Liver (tissue), 9 donors: ENCODE data around the gene KCNJ10. TPM values are rescaled to one million over a fixed set of nuclear protein-coding genes. Genes with fewer than 3 reads are reported as not detected.

Experiments
- DNase-seq: peaks from one replicate; pipeline ENCODE4 v3.0.0-alpha.2; 2017; ENCODE audit warnings: low spot score
- H3K27ac ChIP-seq, 2 donors: one replicate each; pipeline ENCODE4 v1.7.0; 2013; ENCODE audit warnings: inconsistent platforms in 2 of 2, low read length in 2 of 2, control low read depth in 1 of 2, low read depth in 1 of 2, mild to moderate bottlenecking in 1 of 2
- H3K27me3 ChIP-seq, 4 donors: one replicate each; pipeline versions ENCODE4 v1.6.1 to v1.7.0; 2013; ENCODE audit warnings: low read length in 3 of 4, inconsistent platforms in 1 of 4, mild to moderate bottlenecking in 1 of 4, moderate library complexity in 1 of 4; ENCODE audit not compliant: control insufficient read depth in 4 of 4, insufficient read depth in 4 of 4
- H3K36me3 ChIP-seq, 4 donors: one replicate each; pipeline versions ENCODE4 v1.6.1 to v1.7.0; 2013; ENCODE audit warnings: low read length in 3 of 4, mild to moderate bottlenecking in 3 of 4, low read depth in 1 of 4, moderate library complexity in 1 of 4; ENCODE audit not compliant: control insufficient read depth in 4 of 4, insufficient read depth in 3 of 4
- H3K4me1 ChIP-seq, 4 donors: one replicate each; pipeline versions ENCODE4 v1.6.1 to v1.7.0; 2013; ENCODE audit warnings: low read length in 3 of 4, mild to moderate bottlenecking in 3 of 4, moderate library complexity in 1 of 4; ENCODE audit not compliant: control insufficient read depth in 4 of 4, insufficient read depth in 4 of 4
- H3K4me3 ChIP-seq, 3 donors: one replicate each; pipeline versions ENCODE4 v1.6.1 to v1.7.0; 2013; ENCODE audit warnings: low read length in 3 of 3, control low read depth in 1 of 3, low read depth in 1 of 3, mild to moderate bottlenecking in 1 of 3
- H3K9ac ChIP-seq, 2 donors: one replicate each; pipeline ENCODE4 v1.7.0; 2013; ENCODE audit warnings: low read length in 2 of 2, mild to moderate bottlenecking in 2 of 2, moderate library complexity in 2 of 2, control low read depth in 1 of 2, low read depth in 1 of 2
- H3K9me3 ChIP-seq, 4 donors: one replicate each; pipeline versions ENCODE4 v1.6.1 to v1.7.0; 2013; ENCODE audit warnings: low read length in 3 of 4; ENCODE audit not compliant: control insufficient read depth in 4 of 4
- ATF3 ChIP-seq: IDR thresholded peaks from 2 replicates; pipeline ENCODE4 v1.6.1; 2016; ENCODE audit warnings: antibody characterized with exemption
- CTCF ChIP-seq: fragments of 150-350 bp; IDR thresholded peaks from 2 replicates; pipeline ENCODE4 v1.5.1; 2017; ENCODE audit warnings: improper control_type of control experiment, low read depth, low read length; ENCODE audit not compliant: missing input control
- EGR1 ChIP-seq, 2 donors: IDR thresholded peaks; 2 replicates each; pipeline ENCODE4 v1.6.1; 2016 to 2018; ENCODE audit warnings: antibody characterized with exemption in 2 of 2, low read depth in 2 of 2
- FOXA1 ChIP-seq: IDR thresholded peaks from 2 replicates; pipeline ENCODE4 v1.6.1; 2016; ENCODE audit warnings: antibody characterized with exemption
- GABPA ChIP-seq, 2 donors: IDR thresholded peaks in 1 of 2; conservative IDR thresholded peaks in 1 of 2; 2 replicates each; pipeline ENCODE4 v1.6.1; 2016; ENCODE audit warnings: antibody characterized with exemption in 2 of 2, mild to moderate bottlenecking in 1 of 2, moderate library complexity in 1 of 2
- HNF4A ChIP-seq, 2 donors: conservative IDR thresholded peaks; 2 replicates each; pipeline ENCODE4 v1.6.1; 2016; ENCODE audit warnings: antibody characterized with exemption in 2 of 2, mild to moderate bottlenecking in 2 of 2
- JUND ChIP-seq, 2 donors: IDR thresholded peaks; 2 replicates each; pipeline ENCODE4 v1.6.1; 2016; ENCODE audit warnings: antibody characterized with exemption in 2 of 2
- NR2F2 ChIP-seq: IDR thresholded peaks from 2 replicates; pipeline ENCODE4 v1.6.1; 2016; ENCODE audit warnings: antibody characterized with exemption
- RAD21 ChIP-seq, 2 donors: IDR thresholded peaks; 2 replicates each; pipeline ENCODE4 v1.6.1; 2016; ENCODE audit warnings: antibody characterized with exemption in 2 of 2, mild to moderate bottlenecking in 2 of 2
- RXRA ChIP-seq, 2 donors: IDR thresholded peaks; 2 replicates each; pipeline ENCODE4 v1.6.1; 2017 to 2018; ENCODE audit warnings: antibody characterized with exemption in 2 of 2, mild to moderate bottlenecking in 1 of 2
- SP1 ChIP-seq: IDR thresholded peaks from 2 replicates; pipeline ENCODE4 v1.6.1; 2018; ENCODE audit warnings: antibody characterized with exemption, mild to moderate bottlenecking
- YY1 ChIP-seq: IDR thresholded peaks from 2 replicates; pipeline ENCODE4 v1.6.1; 2016; ENCODE audit warnings: antibody characterized with exemption, mild to moderate bottlenecking
- WGBS: extraction: QIAGEN DNeasy Blood & Tissue Kit; methylation state at CpG from one replicate; pipeline ENCODE4 v1.1.7; 2013; 5-methylcytosine and 5-hydroxymethylcytosine counted together
- polyA plus RNA-seq, 2 donors: library from polyadenylated mRNA; stranded (reverse) in 1 of 2; unstranded in 1 of 2; fragments of 200-250 nt in 1 of 2; fragments of >200 nt in 1 of 2; fragmentation: Nextera tagmentation in 1 of 2; extraction: Ambion mirVana in 1 of 2; gene quantifications; one replicate each; pipeline versions ENCODE4 v1.2.1 to v1.2.3, GENCODE V29; 2013 to 2015
- total RNA-seq, 2 donors: library from RNA; depleted of rRNA; stranded (reverse); fragments of >200 nt; gene quantifications; one replicate each; pipeline ENCODE4 v1.2.3, GENCODE V29; 2014
- TF ChIP-seq, protein P1 (sequence below): IDR thresholded peaks from 2 replicates; pipeline ENCODE4 v1.6.1; 2016; ENCODE audit warnings: antibody characterized with exemption
- TF ChIP-seq, protein P2 (sequence below): IDR thresholded peaks from 2 replicates; pipeline ENCODE4 v1.6.1; 2016; ENCODE audit warnings: antibody characterized with exemption
- TF ChIP-seq, protein P3 (sequence below): IDR thresholded peaks from 2 replicates; pipeline ENCODE4 v1.6.1; 2016; ENCODE audit warnings: antibody characterized with exemption, mild to moderate bottlenecking
- donor health status: healthy.
- donor health status: healthy.
- donor health status: healthy.
- donor health status: healthy.
- donor health status: healthy.

KCNJ10 gene
- total and polyA plus RNA-seq, 4 donors: 0.48 to 1.6 (median 0.52) TPM

DNA sequence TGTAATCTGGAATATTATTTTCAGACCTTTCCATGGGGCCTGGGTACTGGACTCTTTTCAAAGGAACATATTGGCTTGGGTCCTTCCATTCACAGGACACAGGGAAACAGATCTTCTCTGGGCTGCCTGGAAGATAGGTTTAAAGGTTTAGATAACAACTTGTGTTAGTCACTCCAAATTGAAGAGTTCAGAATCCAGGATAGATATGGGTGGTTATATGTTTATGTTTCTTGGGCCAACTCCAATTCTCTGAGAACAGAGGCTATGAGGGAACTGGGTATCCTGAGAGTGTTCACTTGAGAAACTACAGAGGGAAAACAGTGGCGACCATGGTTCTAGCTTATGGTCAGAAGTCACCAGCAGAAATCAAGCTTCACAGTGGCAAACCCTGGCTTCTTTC lies 29.5 kb downstream of the KCNJ10 start:
- DNase-seq: no peak
- WGBS: 85% methylated on average over 1 of the region's 1 CpG
- peaks cover 0 to 1% (median under 1%) of the 10 kb centered on the region in 4 donors for H3K4me1 ChIP-seq

More for the DNA sequence above, 29.5 kb downstream of the KCNJ10 start:
- no peaks in the 10 kb centered on the region for H3K27me3 ChIP-seq
- no peaks in the 10 kb centered on the region for H3K36me3 ChIP-seq
- no peak overlapping the region for H3K9ac ChIP-seq
- no peak overlapping the region for H3K4me3 ChIP-seq
- H3K9me3 ChIP-seq: no peaks in the 10 kb centered on the region
- H3K27ac ChIP-seq: no peak overlapping the region
- no peak for TF ChIP-seq HNF4A (conservative IDR thresholded peaks at IDR 0.05)
- TF ChIP-seq EGR1 (IDR thresholded peaks at IDR 0.05; ENCODE audit: low read depth in 2 of 2): no peak
- no peak for TF ChIP-seq GABPA (IDR thresholded peaks at IDR 0.05 in 1 of 2, conservative IDR thresholded peaks at IDR 0.05 in 1 of 2)
- no peak for TF ChIP-seq NR2F2
- TF ChIP-seq, protein P1, sequence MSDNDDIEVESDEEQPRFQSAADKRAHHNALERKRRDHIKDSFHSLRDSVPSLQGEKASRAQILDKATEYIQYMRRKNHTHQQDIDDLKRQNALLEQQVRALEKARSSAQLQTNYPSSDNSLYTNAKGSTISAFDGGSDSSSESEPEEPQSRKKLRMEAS: no peak
- TF ChIP-seq, protein P2, sequence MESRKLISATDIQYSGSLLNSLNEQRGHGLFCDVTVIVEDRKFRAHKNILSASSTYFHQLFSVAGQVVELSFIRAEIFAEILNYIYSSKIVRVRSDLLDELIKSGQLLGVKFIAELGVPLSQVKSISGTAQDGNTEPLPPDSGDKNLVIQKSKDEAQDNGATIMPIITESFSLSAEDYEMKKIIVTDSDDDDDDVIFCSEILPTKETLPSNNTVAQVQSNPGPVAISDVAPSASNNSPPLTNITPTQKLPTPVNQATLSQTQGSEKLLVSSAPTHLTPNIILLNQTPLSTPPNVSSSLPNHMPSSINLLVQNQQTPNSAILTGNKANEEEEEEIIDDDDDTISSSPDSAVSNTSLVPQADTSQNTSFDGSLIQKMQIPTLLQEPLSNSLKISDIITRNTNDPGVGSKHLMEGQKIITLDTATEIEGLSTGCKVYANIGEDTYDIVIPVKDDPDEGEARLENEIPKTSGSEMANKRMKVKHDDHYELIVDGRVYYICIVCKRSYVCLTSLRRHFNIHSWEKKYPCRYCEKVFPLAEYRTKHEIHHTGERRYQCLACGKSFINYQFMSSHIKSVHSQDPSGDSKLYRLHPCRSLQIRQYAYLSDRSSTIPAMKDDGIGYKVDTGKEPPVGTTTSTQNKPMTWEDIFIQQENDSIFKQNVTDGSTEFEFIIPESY: no peak
- no peak for TF ChIP-seq JUND (IDR thresholded peaks at IDR 0.05)
- TF ChIP-seq YY1: no peak
- TF ChIP-seq SP1: no peak
- no peak for TF ChIP-seq FOXA1
- TF ChIP-seq RXRA (IDR thresholded peaks at IDR 0.05): no peak
- TF ChIP-seq ATF3: no peak
- TF ChIP-seq RAD21 (IDR thresholded peaks at IDR 0.05): no peak
- TF ChIP-seq CTCF: no peak
- TF ChIP-seq, protein P3, sequence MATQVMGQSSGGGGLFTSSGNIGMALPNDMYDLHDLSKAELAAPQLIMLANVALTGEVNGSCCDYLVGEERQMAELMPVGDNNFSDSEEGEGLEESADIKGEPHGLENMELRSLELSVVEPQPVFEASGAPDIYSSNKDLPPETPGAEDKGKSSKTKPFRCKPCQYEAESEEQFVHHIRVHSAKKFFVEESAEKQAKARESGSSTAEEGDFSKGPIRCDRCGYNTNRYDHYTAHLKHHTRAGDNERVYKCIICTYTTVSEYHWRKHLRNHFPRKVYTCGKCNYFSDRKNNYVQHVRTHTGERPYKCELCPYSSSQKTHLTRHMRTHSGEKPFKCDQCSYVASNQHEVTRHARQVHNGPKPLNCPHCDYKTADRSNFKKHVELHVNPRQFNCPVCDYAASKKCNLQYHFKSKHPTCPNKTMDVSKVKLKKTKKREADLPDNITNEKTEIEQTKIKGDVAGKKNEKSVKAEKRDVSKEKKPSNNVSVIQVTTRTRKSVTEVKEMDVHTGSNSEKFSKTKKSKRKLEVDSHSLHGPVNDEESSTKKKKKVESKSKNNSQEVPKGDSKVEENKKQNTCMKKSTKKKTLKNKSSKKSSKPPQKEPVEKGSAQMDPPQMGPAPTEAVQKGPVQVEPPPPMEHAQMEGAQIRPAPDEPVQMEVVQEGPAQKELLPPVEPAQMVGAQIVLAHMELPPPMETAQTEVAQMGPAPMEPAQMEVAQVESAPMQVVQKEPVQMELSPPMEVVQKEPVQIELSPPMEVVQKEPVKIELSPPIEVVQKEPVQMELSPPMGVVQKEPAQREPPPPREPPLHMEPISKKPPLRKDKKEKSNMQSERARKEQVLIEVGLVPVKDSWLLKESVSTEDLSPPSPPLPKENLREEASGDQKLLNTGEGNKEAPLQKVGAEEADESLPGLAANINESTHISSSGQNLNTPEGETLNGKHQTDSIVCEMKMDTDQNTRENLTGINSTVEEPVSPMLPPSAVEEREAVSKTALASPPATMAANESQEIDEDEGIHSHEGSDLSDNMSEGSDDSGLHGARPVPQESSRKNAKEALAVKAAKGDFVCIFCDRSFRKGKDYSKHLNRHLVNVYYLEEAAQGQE: no peak
